Kidney (tissue), 14 donors: ENCODE results near the gene GALP. TPM values are rescaled to one million over a fixed set of nuclear protein-coding genes. Genes with fewer than 3 reads are reported as not detected.
A peak's percentile ranks its signal among the peaks of the same experiment; 100 is the strongest.

Experiments used
- DNase-seq, 5 donors: peaks; one replicate each; pipeline ENCODE4 v3.0.0-alpha.2; 2013 to 2020
- FAIRE-seq: peaks from 2 replicates; lab custom pipeline; 2012; peaks lifted over from hg19 to GRCh38; lab: Jason Lieb, UNC
- H3K27ac ChIP-seq, 2 donors: one replicate each; pipeline ENCODE4 v1.7.0; 2013; ENCODE audit warnings: low read depth in 2 of 2, low read length in 2 of 2, inconsistent platforms in 1 of 2
- H3K27me3 ChIP-seq: one replicate; pipeline ENCODE4 v1.7.1; 2013; ENCODE audit warnings: low read length, inconsistent platforms; ENCODE audit not compliant: control insufficient read depth, insufficient read depth
- H3K36me3 ChIP-seq, 3 donors: one replicate each; pipeline versions ENCODE4 v1.7.0 to v1.7.1; 2013; ENCODE audit warnings: low read length in 3 of 3, control low read depth in 1 of 3, inconsistent platforms in 1 of 3; ENCODE audit not compliant: insufficient read depth in 3 of 3, control insufficient read depth in 2 of 3
- H3K4me1 ChIP-seq, 3 donors: one replicate each; pipeline versions ENCODE4 v1.7.0 to v1.7.1; 2013; ENCODE audit warnings: low read length in 3 of 3, inconsistent platforms in 1 of 3, low read depth in 1 of 3; ENCODE audit not compliant: control insufficient read depth in 2 of 3, insufficient read depth in 2 of 3
- H3K4me3 ChIP-seq, 3 donors: one replicate each; pipeline versions ENCODE4 v1.7.0 to v1.8.1; 2013; ENCODE audit warnings: low read length in 3 of 3, control low read depth in 1 of 3, inconsistent platforms in 1 of 3
- H3K9ac ChIP-seq, 3 donors: one replicate each; pipeline versions ENCODE4 v1.7.0 to v1.7.1; 2013; ENCODE audit warnings: low read length in 3 of 3, control low read depth in 1 of 3, inconsistent platforms in 1 of 3
- H3K9me3 ChIP-seq, 3 donors: one replicate each; pipeline versions ENCODE4 v1.7.0 to v1.7.1; 2013; ENCODE audit warnings: low read length in 3 of 3, control low read depth in 1 of 3, inconsistent platforms in 1 of 3; ENCODE audit not compliant: control insufficient read depth in 2 of 3, insufficient read depth in 1 of 3
- CTCF ChIP-seq: IDR thresholded peaks from 3 replicates; pipeline ENCODE4 v1.5.1; 2012; ENCODE audit warnings: mild to moderate bottlenecking, moderate library complexity, borderline replicate concordance; ENCODE audit not compliant: insufficient read depth; ENCODE audit errors: extremely low read depth
- intact Hi-C: fragments of 100-400 bp; cut with DNase I; formaldehyde crosslinking; loops from one replicate; pipeline ENCODE4 v1.11.1; 2022
- polyA plus RNA-seq: library from polyadenylated mRNA; stranded (reverse); fragments of 350-450 nt; fragmentation: Illumina TruSeq; extraction: RNeasy Lipid Tissue Mini Kit (QIAGEN cat#74804); gene quantifications from one replicate; pipeline ENCODE4 v1.2.3, GENCODE V29; 2014; ENCODE audit warnings: low read depth, low replicate concordance; ENCODE audit not compliant: insufficient read depth
- total RNA-seq: library from RNA; stranded (reverse); fragmentation: NEBNext Ultra II Directional; extraction: Animal tissue kit (Norgen Biotek cat#: 25700); gene quantifications from one replicate; pipeline ENCODE4 v1.2.1, GENCODE V29; 2021
- donor health status: control.
- donor health status: control.
- donor health status: control.
- donor health status: control.
- donor health status: control.
- donor health status: DM: yes; HTN: yes; CAD: no.
- donor health status: Normal renal cell carcinoma (clear cell type).

Gene GALP
- total and polyA plus RNA-seq, 2 donors from 2014 or later, result not detected

GRCh38 chr19:56136362-56136761 lies 39.4 kb upstream of the GALP start:
- H3K4me1 ChIP-seq, result peaks cover 0 to 5% (median 4%) of the 10 kb centered on the region in 3 donors
- no peak for TF ChIP-seq CTCF

GRCh38 chr19:56137405-56137804 lies 38.4 kb upstream of the GALP start:
- Histone ChIP-seq H3K27ac (peak overlapping the region in 1 of 2 donors; percentile 51), H3K36me3 (no peaks in the 10 kb centered on the region), H3K27me3 (no peaks in the 10 kb centered on the region), H3K4me1 (peaks cover 1 to 11% (median 4%) of the 10 kb centered on the region in 3 donors), H3K9ac (no peak overlapping the region), H3K9me3 (no peaks in the 10 kb centered on the region), H3K4me3 (no peak overlapping the region)
- no peak for FAIRE-seq
- no peak for DNase-seq
- TF ChIP-seq CTCF, result no peak
- intact Hi-C loops, result no loop called here

More at GRCh38 chr19:56136362-56136761, 39.4 kb upstream of the GALP start:
- FAIRE-seq, result no peak
- Histone ChIP-seq H3K36me3 (no peaks in the 10 kb centered on the region), H3K9me3 (no peaks in the 10 kb centered on the region), H3K4me3 (no peak overlapping the region), H3K9ac (no peak overlapping the region), H3K27me3 (no peaks in the 10 kb centered on the region), H3K27ac (no peak overlapping the region)
- intact Hi-C loops, result no loop called here
- no peak for DNase-seq

GRCh38 chr19:56138069-56138468 lies 37.7 kb upstream of the GALP start:
- Histone ChIP-seq H3K27me3 (no peaks in the 10 kb centered on the region), H3K4me3 (no peak overlapping the region), H3K9ac (no peak overlapping the region), H3K4me1 (peaks cover 4 to 17% (median 8%) of the 10 kb centered on the region in 3 donors), H3K36me3 (no peaks in the 10 kb centered on the region), H3K9me3 (no peaks in the 10 kb centered on the region), H3K27ac (no peak overlapping the region)
- no peak for FAIRE-seq
- intact Hi-C loops, result no loop called here
- no peak for DNase-seq
- no peak for TF ChIP-seq CTCF
